HG03097 (cell line): ENCODE results near the gene F2.

ENCODE experiments used
- ATAC-seq: cut with Tn5 transposase; IDR thresholded peaks from one replicate; pipeline ENCODE4 v1.9.1; 2021; ENCODE audit not compliant: unreplicated experiment, low FRiP score

F2 gene

DNA sequence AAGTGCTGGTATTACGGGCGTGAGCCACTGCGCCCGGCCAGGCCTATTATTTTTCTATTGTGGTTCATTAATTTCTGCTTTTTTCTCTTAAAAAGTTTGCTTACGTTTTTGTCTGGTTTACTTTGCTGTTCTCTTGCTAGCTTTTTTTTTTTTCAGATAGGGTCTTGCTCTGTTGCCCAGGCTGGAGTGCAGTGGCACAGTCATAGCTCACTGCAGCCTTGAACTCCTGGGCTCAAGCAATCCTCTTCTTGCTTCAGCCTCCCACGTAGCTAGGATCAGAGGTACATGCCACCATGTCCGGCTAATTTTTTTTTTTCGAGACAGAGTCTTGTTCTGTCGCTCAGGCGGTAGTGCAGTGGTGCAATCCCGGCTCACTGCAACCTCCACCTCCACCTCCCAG lies 18.7 kb downstream of the F2 start:
- ATAC-seq = no peak

GRCh38 chr11:46738887-46739286 lies 19.9 kb downstream of the F2 start:
- no peak for ATAC-seq

- no peak for ATAC-seq
These were observed 22.8 kb downstream of the F2 start for GRCh38 chr11:46741600-46742484.

DNA sequence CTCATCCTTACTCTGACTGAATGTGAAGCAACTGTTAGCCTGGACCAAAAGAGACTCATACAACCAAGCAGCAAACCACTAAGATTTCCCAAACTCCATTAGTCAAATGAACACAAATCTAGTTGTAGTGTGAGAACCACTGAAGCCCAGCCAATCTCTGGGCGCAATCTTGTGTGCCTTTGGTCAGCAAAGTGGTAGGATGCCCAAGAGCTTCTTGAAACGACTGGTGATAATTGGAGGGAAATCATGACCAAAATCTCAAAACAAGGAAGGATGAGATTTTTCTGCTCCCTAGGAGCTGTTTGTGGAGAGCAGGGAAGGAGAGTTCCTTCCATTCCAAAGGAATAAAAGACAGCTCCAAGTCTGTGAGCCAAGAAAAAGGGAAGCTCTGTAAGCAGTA lies 24.0 kb downstream of the F2 start:
- ATAC-seq = no peak

DNA sequence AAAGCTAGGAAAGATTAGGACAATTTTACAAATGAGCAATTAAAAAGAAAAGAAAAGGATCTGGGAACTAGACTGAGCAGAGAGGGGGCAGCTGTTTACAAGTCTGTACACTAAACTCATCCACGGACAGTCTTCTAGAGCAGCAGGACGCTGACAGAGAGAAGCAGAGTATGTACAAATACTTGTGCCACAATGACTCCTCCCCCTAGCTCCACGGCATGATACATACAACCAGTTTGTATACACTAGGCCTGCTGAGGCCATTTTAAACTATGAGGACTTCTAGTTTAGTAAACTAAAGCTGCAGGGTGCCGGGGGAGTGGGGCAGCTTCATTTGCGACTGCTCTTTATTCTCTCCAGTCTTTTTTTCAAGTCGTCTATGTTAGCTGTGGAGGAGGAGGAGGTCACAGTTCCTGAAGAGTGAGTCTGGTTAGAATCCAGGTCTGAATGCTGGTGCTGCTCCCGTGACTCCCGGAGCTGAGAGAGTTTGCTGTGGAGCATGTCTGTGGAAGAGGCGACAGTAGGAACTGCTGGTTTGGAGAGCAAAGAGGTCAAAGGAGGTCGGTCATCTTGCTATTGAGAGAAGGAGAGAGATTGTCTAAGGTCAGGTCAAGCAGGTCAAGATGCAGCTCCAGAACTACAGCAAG lies 24.8 kb downstream of the F2 start:
- ATAC-seq = no peak

DNA sequence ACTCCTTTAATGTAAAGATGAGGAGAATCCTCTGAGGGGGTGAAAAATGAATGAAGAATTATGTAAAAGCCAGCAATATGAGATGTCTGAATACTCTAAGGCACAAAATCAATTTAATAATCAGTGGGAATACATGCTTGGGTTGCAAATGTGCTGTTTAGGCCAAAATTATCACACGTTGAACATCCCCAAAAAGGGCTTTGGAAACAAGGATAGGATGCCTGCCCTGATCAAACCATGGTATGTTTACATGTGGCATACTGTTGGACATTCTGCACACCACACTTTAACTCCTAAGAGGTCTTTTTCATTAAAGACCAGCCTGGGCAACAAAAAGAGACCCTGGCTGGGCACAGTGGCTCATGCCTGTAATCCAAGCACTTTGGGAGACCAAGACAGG lies 26.3 kb downstream of the F2 start:
- no peak for ATAC-seq

DNA sequence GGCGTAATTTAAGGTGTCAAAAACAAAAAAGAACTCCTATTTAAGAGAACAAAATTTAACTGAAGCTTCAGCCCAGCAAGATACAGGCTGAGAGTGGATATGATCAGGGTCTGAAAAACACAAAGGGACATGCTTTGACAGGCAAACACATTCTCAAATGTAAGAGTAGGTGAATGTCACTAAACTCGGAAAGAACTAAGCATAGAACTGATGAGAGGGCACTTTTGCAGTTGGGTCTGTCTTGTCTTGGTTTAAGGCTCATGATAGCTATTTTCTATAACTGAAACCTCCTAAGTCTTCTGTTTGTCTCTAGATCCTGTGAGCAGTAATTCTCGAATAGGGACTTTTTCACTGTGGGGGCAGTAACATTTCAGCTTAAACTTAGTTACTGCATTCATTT lies 27.0 kb downstream of the F2 start:
- no peak for ATAC-seq

- no peak for ATAC-seq
These were observed 28.1 kb downstream of the F2 start for GRCh38 chr11:46747150-46747549.

DNA sequence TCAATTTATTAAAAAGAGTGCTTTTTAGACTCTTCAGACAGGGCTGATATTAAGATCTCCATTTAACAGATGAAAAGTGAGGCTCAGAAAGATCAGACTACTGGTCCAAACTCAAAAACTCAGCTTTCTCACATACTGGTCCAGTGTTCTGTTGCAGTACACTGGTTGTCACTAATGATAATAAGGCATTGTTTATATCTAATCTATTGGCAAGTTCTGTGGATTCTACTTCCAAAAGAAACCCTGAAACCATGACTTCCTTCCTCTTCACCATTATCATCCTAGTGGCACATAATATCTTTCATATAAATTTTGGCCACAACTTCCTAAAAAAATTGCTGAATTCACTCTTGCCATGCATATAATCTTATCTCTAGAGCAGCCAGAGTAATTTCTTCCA lies 36.9 kb downstream of the F2 start:
- ATAC-seq = no peak

GRCh38 chr11:46759196-46759595 lies 40.2 kb downstream of the F2 start:
- ATAC-seq = no peak

DNA sequence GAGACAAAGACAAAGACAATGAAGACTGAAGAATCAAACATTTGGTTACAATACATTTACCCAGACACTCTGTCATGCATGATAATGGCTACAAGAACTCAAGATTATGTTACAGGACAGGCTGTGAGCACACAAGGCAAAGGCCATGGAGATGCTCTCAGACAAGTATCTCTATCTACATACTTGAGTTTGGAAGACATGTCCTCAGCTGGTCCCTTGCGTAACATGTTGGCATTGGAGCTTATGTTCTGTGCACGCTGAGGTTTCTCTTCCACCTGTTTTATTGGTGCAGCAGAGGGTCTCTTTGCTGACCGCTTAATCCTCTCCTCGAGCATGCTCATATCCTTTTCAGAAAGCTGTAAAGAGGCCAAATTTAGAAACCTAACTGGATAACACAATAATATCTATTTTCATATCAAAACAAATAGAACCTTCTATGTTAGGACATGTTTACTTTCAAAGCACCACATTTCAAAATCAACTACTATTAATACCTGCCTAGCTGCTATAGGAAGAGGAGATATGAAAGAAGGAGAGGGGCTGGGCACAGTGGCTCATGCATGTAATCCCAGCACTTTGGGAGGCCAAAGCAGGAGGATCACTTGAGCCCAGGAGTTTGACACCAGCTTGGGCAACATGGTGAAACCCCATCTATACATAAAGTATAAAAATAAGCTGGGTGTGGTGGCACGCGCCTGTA lies 41.6 kb downstream of the F2 start:
- no peak for ATAC-seq

- no peak for ATAC-seq
These were observed 42.8 kb downstream of the F2 start for GRCh38 chr11:46761807-46762206.

DNA sequence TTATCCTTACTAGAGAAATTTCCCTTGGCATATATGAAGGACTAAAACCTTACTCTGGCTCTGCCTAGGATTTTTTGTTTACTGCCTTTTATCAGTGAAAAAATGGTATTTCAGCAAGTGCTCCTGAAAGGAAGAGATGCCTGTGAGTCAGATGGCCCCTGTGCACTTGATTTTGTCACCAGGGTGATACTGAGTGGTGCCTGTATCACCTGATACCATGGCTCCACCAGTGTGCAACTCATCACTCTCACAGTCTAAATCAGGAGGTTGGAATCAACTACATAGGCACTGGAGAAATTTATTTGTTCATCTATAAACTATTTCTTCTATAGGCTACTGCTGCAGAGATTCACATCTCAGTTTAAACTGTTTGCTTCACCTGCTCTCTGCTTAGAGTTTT lies 43.2 kb downstream of the F2 start:
- no peak for ATAC-seq

DNA sequence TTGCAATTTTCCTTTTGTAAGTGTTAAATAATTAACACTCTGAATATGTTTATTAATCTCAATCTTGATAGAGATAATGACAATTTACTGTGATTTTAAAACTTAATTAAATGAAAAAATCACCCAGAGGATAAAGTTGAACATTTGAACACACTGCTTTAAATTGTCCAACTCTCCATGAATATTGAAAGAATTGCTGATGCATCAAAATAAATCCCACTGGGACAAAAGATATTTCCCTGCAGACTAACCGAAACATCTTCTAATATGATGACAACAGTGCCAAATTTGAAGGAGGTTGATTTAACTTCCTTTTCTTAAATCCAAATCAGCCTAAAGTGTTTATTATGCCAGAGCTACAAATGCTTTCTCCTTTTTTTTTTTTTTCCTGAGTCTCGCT lies 47.6 kb downstream of the F2 start:
- ATAC-seq = no peak

GRCh38 chr11:46769636-46770221 lies 50.7 kb downstream of the F2 start:
- no peak for ATAC-seq

- no peak for ATAC-seq
These were observed 57.9 kb downstream of the F2 start for GRCh38 chr11:46776878-46777277.

- ATAC-seq = no peak
These were observed 59.4 kb downstream of the F2 start for GRCh38 chr11:46778416-46778815.
